Putamen (tissue), 1 donor: ENCODE results near the gene F12.
A peak's percentile ranks its signal among the peaks of the same experiment; 100 is the strongest.

ENCODE experiments used
- DNase-seq: peaks from one replicate; pipeline ENCODE4 v3.0.0-alpha.2; 2016; ENCODE audit warnings: low spot score

Gene F12

GRCh38 chr5:177410575-177410974 lies 1.2 kb upstream of the F12 start:
- DNase-seq = no peak

GRCh38 chr5:177405805-177406204 lies 3.6 kb downstream of the F12 start:
- no peak for DNase-seq

DNA sequence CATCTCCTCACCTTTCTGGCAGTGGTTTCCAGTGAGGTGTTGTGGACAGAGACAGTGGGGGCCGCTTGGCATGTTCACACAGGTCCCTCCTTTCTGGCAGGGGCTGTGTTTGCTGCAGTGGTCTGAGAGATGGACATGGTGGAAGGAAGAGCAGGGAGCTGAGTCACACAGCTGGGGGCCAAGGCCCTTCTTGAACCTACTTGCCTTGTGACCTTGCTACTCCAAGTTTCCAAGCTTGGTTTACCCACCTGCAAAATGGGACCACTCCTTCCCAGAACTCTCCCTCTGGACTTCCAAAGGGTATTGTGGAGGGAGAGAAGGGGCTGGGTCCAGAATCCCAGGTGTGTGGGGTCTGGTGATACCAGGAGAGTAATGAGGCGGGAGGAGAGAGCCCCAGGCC lies 4.1 kb downstream of the F12 start:
- no peak for DNase-seq

- DNase-seq = no peak
Measured at GRCh38 chr5:177404641-177405179, 4.7 kb downstream of the F12 start.

DNA sequence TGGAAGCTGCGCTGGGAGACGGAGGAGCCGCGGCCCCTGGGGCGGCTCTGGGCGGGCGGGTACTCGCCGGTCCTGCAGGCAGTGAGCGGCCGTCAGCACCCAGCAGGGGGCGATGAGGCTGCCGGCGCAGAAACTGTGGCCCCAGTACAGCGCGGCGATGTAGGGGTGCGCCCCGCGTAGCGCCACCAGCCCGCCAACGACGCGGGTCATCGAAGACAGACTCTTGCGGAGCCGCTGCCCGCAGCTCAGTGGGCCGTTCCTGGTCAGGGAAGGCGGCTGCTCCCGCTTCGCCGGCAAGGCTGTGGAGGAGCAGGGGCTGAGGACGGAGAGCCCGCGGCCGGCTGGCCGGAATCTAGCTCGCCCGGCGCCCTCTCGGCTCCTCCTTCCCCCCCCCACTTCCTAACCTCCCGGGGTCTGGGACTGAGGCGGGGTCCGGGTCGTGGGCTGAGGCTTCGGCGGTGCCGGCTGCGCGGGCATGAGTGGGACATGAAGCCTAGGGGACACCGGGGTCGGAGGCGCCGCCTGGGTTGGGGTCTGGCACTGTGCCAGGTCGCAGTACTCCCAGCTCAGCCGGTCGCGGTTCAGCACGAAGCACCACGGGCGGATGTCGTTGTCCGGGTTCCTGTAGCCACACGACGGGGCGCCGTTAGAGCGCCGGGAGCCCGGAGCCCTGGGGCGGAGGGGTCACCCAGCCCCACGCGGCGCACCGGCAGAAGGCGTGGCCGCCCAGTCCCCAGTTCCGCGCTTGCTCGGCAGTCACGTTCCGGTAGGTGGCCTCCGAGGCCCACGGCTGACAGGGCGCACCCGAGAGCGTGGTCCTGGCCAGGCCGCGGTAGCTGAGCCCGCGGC lies 5.3 kb downstream of the F12 start:
- DNase-seq = peak; percentile 49

GRCh38 chr5:177403102-177403791 lies 6.1 kb downstream of the F12 start:
- DNase-seq = no peak

DNA sequence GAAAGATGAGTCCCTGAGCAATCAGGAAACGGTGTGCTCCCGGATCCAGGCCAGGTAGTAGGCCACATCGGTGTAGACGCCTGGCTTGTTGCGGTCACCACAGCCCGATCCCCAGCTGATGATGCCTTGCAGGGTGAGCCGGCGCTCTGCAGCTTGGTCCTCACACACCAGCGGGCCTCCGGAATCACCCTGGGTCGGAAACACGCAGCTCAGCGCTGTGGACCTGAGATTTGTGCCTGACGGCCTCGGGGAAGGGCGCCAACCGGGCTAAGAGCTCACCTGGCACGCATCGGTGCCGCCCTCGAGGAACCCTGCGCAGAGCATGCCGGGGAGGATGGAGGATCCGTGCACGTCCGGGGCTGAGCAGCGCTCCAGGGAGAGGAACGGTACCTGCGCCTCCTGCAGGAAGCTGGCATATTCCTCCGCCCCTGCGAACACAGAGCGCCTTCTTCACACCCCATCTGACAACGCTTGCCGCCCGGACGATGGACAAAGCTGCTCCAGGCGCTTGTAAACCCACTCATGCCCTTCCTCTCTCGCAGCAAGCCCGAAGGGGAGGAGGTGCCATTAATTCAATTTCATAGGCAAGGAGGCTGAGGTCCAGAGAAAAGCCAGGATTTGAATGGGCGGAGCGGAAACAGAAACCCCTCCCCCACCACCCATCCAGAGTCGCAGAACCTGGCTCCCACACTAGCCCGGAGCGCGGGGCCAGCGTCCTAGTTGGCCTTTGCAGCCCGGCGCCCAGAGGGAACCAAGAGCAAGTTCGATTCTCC lies 6.9 kb downstream of the F12 start:
- DNase-seq = peak; percentile 58

DNA sequence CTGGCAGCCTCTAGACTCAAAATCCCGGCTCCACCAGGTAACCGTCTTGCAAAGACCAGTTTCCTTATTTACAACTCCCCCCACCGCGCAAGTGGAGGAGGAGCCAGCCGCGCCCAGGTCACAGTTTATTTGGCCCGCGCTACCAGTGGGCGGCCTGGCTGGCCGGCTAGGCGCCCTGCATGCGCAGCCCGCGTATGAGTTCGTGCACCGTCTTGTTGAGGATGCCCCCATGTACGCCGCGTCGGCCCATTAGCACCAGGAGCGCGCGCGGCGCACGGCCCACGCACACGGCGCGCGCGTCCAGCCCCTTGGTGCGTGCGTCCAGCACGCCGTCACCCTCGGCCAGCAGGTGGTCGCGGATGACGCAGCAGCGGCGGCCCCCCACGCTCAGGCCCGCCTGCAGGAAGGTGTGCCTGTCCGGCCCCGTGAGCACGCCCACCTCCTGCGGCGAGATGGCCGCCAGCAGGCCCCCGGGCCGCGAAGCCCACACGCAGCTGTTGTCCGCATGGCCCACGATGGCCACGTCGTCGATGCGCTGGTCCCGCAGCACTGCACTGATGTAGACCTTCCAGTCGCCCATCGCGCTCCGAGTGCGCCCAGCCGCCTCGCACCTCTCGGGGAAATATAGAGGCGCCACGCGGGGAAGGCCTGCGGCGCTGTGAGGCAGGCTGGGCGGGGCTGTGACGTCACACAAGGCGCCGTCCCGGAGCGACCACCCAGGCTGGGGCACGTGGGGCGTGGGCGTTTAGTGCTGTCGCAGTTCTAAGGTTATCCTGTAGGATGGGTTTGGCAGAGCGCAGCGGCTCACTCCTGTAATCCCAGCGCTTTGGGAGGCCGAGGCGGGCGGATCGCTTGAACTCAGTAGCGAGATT lies 9.1 kb downstream of the F12 start, which contains the start of gene PFN3:
Gene PFN3, minus strand, starts transcription at position 665 of the 872 bp plus-strand sequence. Its CDS starts 85 bp downstream, at position 580.
- DNase-seq = no peak

DNA sequence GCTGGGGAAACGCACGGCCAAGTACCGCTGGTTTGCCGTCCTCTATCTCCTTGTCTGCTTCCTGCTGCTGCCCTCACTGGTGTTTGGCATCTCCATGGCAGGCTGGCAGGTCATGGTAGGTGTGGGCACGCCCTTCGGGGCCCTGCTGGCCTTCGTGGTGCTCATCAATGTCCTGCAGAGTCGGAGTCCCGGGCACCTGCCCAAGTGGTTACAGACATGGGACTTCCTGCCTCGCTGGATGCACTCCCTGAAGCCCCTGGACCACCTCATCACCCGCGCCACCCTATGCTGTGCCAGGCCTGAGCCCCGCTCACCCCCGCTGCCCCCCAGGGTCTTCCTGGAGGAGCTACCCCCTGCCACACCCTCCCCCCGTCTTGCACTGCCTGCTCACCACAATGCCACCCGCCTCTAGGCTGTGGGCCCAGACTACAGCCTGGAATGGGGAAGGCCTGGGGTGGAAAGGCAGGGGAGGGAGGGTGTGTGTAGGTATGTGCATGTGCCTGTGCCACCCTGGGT lies 11.4 kb downstream of the F12 start:
- DNase-seq = no peak

DNA sequence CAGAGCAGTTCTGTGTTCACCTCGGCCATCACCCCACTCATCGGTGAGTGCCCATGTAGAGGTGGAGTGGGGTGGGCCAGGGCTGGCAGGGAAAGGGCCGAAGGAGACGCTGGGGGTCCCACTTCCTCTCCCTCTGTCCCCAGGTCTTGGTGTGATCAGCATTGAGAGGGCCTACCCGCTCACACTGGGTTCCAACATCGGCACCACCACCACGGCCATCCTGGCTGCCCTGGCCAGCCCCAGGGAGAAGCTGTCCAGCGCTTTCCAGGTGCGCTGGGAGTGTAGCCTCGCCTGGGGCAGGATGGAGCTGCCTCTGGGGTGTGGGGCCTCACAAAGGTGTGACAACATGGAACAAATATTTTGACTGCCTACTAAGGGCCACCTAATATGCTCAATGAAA lies 12.6 kb downstream of the F12 start:
- DNase-seq = no peak

DNA sequence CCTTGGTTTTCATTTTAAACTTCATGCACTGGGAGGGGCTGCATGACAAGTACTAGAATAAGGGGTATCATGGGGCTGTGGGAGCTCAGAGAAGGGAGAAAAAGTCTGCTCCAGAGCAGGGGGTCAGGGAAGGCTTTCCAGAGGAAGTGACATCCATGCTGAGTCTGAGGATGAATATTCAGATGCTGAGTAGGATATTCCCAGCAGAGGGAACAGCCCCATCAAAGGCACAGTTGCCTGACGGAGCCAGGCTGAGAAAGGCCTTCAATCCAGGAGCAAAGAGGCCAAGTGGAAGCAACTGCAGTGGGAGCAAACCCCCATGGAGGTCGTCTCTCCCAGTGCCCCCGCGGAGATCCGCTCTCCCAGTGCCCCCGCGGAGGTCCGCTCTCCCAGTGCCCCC lies 13.3 kb downstream of the F12 start:
- no peak for DNase-seq

DNA sequence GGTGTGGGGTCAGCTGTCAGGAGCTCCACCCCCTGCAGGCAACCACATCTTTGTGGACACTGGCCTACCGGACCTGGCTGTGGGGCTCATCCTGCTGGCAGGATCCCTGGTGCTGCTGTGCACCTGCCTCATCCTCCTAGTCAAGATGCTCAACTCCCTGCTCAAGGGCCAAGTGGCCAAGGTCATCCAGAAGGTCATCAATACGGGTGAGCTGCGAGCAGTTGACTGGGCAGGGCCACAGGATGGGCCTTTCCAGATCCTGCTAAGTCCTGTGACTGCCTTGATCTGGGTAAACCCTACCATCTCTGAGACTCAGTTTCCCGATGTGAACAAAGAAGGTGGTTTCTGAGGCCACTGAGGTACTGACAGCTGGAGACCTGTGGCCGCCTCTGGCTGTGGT lies 15.4 kb downstream of the F12 start:
- DNase-seq = no peak

GRCh38 chr5:177393206-177393765 lies 16.1 kb downstream of the F12 start:
- no peak for DNase-seq

- no peak for DNase-seq
Measured at GRCh38 chr5:177392765-177393164, 16.6 kb downstream of the F12 start.

DNA sequence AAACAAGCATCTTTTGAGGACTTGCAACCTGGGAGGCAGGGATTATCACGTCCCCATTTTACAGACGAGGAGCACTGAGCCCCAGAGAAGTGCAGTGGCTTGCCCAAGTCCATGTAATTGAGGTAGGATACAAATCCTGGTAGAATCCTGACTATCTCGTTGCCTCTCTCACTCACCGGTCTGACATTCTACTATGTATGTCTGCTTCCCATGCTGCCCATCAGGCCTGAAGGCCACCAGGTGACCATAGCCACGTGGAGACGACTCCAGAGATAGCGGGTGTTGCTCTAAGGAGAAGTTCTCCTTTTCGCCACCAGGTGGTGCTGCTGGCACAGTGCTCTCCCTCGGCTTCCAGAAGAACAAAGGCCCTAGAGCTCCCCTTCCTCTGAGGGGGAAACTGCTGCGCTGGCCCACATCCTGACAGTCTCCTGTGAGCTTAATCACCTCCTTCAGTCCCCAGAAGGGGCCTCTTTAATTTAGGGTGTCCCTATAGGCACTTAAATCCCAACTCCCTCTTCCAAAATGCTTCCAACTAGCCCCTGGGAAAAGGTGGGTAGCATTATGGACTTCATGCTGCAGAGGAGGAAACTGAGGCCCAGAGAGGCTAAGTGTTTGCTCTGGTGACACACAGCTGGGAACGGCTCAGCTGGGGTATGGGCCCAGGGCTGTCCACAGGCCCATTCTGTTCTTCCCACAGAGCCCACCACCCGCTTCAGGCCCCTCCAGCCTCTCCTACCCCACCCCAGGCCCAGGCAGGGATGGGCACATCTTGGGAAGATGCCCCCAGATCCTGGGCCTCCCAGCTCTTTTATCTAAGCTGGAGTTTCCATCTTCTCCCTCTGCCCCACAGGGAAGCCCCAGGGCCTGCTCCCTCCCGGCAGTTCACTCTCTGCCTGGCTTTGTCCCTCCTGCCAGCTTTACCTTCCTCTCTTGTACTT lies 18.7 kb downstream of the F12 start:
- peak; percentile 62 for DNase-seq

DNA sequence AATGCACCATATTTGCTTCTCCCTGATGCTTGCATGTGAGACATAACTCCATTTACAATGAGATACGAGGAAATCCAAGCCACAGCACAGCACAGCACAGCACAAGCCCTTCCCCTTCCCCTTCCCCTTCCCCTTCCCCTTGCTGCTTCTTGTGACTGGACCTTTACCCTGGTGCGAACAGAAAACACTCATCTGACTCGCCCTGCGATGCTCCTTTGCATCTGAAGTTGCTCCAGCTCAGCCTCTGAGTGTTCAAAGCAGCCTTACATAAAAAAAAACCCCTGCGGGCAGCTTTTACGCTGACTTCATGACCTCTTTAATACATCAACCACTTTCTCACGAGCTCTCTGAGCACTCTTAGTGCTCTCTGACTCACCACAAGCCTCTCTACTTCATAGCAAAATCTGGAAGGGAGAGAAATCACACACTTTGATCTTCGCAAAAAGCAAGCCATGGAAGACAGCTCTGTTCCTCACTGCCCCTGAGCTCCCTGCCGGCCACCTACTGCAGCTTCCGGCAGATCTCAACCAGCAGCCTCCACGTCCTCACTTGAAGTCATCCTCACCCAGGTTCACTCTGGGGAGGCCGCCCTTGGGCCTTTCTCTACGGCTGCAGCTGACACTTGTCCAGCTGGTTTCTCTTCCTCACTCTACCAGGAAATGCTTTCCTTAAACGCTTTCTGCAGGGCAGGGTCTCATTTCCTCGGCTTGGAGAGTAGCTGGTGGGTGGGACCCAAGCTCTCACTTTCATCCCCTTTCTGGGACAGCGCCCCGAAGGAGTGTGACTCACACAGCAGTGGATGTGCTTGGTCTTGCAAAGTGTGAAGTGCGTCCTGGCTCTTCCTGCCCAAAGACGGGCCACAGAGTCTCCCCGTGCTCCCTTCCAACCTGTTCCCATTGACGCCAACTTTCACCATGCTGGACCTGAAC lies 19.9 kb downstream of the F12 start:
- DNase-seq = no peak

DNA sequence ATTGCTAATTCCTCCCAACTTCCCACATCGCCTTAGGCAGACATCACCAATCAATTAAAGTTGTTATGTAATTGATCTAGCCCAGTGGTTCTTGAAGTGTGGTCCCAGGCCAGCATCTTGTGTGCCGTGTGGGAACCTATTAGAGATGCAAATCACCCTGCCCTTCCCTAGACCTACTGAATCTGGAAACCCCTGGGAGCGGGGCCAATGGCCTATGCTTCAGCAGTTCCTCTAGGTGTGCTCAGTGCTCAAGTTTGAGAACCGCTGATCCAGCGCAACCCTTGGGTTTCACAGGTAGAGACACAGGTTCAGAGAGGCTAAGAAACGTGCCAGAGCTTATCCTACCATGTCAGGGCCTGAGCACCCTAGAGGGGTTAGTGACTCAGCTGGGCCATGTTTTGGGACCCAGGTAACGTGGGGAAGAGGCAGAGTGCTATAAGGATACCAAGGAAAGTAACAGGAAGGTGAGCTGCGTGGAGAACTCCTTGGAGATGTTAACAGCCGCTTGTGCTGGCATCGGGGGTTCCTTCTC lies 20.8 kb downstream of the F12 start:
- no peak for DNase-seq

GRCh38 chr5:177387405-177387804 lies 22.0 kb downstream of the F12 start:
- DNase-seq = no peak
